GM21390 (cell line): ENCODE results near the gene RPL12.

Experiments used
- ATAC-seq: cut with Tn5 transposase; IDR thresholded peaks from one replicate; pipeline ENCODE4 v1.9.1; 2021; ENCODE audit not compliant: unreplicated experiment

The RPL12 gene

DNA sequence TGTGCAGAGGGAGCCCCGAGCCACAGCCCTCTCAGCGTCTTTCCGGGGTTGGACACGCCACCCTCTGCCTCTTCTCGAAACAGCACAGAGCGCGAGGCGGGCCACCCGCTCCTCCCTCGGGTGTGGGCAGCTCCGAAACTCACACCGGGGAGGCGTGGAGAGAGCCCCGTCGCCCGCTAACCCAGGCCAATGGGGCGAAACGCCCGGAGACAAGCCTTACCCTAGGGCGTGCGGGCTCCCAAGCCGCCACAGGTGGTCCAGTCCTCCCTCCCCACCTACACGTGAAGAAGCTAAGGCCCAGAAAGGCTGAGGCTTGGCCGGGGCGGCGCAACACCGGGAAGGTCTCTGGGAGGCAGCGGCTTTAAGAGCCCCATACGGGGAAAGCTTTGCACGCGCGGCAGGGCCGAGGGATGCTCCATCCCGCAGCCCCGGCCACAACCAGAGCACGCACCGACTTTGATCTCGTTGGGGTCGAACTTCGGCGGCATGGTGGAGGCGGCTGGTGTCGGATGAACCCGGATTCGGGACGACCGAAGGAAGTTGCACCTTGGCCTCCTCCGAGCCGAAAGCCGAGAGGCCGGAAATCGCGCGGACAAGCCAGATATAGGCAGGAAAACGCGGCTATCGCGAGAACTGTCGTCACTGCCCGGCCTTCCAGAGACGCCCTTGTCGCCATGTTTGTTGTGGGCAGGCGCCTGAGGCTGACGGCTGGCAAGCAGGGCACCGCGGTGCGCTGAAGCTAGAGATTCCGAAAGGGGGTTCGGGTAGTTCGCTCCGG lies at the start of gene RPL12, which contains the start of gene LRSAM1:
TSS of gene RPL12 (minus strand) at position 577 of the 778 bp plus-strand sequence. CDS start at position 488, 89 bp downstream.
TSS of gene LRSAM1 (plus strand) at position 681 of the 778 bp plus-strand sequence. CDS start 3,018 bp downstream, outside the sequence.
- ATAC-seq, result peak; percentile 58

DNA sequence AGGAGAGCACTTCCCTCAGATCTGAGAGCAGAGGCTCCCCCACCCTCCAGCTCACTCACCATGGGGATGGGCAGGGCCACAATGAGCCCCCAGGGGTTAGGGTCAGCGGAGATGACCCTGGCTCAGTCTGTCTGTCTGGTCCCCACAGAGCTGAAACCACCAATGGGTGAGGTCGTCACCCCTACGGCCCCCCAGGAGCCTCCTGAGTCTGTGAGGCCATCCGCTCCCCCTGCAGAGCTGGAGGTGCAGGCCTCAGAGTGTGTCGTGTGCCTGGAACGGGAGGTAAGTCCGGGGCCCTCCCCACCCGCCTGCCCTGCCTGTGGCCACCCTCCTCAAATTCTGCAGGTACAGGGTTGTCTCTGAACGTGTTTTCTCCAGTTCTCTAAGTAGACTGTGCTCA lies 49.7 kb upstream of the RPL12 start:
- ATAC-seq, result no peak

DNA sequence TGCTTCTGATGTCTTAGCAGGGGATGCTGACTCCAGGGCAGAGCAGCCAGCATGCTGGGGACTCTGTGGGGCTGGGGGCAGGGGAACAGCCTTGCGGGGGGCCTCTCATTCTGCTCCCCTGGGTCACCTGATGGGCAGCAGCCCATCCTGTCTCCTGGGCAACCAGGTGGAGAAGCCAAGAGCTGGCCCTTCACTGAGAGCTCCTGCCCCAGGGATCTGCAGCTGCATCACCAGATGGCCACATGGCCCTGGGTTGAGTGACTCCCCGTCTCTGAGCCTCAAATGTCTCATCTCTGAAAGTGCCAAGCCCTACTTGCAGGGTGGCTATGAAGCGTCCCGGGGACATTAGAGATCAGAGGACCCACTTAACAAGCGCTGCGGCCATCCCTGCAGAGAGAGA lies 49.2 kb upstream of the RPL12 start:
- no peak for ATAC-seq

DNA sequence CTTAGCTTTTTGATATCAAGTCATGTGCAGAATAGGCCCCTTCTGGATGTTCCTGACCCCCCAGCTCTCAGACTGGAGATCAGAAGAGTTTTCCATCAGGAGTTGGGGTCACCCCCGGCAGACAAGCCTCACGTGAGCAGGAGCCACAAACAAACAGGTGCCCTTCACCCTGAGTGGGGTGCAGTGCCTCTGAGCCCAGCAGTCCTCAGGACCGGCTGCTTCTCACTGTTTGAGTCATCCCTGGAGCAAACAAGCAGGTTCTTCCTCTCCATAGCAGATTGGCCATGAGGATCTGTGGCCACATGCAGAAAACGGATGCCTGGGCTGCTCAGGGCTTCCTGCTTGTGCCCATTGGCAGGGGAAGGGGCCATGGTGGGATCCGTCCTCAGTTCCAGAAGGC lies 47.1 kb upstream of the RPL12 start:
- ATAC-seq, result no peak

DNA sequence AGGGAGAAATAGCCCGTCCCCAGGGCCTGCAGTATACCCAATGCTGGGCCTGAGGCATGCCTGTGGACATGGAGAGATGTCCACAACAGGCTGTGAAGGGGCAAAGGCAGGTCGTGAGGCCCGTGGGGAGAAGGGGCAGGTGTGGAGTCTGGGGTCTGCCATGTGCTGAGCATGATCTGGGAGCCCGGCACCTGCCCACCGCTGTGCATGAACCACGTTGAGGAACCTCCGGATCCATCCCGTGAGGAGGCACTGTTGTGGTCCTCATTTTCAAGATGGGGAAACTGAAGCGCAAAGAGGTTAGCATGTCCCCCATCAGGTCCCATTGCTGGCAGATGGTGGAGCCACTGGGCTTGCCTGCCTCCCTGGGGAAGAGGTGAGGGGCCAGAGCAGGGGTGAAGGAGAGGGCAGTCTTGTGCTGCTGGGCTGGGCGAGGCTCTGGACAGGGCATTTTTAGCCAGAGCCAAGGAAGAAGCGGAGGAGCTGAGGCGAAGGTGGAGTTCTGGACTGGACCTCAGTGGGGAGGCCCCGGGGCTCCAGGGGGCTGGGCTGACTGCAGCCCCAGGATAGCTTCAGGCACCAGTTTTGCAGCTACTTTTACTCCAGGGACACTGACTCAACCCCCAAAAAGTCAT lies 46.6 kb upstream of the RPL12 start:
- no peak for ATAC-seq

DNA sequence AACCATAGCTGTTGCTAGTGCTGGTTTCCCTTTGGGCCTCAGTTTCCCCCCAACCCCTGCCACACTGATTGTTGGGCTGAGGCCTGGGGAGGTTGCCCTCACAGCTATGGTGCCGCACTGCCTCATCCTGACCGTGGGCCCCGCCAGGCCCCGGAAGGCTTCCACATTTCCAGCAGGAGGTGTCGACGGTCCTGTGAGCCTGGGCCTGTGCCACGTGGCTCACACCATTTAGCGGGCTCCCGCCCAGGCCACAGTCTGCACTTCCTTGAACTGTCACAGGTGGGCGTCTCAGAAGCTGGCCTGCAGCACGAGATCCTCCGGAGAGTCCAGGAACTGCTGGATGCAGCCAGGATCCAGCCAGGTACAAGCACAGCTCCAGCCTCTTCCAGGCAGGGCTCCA lies 45.8 kb upstream of the RPL12 start:
- no peak for ATAC-seq

DNA sequence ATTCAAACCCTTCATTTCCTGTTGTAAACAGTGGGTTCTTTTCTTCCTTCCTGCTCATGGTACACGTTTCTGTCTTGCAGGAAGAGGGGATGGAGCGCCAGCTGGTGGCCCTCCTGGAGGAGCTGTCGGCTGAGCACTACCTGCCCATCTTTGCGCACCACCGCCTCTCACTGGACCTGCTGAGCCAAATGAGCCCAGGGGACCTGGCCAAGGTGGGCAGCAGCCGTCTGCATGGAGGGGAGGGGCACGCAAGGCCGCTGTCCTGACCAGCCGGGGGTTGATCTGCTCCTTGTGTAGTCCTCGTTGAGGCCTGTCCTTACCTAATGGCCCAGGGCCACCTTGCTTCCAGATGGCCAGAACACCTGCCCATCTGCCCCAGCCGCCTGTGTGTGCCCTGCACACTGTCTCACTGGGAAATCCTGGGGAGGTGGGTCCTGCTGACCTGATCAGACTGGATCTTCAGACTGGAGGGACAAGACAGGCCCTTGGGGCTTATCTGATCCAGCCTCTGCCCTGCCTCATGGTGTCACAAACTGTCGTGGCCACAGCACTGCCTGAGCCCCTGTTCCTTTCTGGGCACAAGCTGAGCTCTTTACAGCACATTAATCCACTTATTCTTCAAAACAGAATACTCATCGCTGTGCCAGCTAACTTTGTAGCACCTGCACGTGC lies 44.8 kb upstream of the RPL12 start:
- no peak for ATAC-seq

DNA sequence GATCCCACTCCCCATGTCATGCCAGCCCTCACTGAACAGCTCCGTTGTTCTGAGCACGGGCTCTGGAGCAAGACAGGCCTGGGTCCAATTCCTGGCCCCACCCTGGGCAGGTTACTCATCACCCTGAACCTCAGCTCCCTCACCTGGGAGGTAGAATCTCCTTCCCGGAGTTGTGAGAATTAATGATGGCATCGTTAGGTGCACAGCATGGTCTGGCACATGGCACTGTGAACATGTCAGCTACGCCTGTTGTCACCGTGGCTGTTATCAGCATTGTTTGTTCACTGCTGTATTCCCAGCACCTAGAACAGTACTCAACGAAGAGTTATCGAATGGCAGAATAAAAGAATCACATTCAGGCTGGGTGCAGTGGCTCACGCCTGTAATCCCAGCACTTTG lies 43.1 kb upstream of the RPL12 start:
- no peak for ATAC-seq

DNA sequence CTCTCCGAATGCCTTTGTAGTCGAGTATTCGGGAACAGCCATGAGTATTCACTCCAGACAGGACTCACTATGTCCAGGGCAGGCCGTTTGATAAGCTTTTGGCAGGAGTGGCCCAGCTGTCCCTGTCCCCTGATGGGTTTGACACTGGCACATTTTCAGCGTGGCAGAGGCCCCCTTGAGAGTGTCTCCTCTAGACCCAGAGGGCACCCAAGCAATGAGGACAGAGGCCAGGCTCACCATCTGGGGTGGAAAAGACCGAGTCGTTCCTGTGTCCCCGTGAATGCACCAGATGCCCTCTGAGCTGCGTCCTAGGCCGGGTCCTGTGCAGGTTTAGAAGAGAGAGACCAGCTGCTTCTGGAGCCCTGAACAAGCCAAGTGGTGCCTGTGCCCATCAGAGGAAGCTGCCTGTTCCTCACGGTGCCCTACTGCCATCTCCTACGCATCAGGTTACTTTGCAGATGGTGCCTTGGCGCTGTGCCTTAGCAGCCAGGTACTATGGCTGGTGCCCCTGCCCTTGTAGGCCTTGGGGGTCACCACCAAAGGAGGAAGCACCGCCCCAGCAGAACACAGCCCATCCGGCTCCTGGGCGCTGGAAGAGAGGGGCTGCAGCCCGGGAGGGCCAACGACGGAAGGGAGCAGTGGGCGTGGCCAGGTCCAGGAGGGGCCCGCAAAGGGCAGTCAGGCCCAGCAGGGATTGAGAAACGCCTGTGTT lies 42.5 kb upstream of the RPL12 start:
- ATAC-seq, result no peak

DNA sequence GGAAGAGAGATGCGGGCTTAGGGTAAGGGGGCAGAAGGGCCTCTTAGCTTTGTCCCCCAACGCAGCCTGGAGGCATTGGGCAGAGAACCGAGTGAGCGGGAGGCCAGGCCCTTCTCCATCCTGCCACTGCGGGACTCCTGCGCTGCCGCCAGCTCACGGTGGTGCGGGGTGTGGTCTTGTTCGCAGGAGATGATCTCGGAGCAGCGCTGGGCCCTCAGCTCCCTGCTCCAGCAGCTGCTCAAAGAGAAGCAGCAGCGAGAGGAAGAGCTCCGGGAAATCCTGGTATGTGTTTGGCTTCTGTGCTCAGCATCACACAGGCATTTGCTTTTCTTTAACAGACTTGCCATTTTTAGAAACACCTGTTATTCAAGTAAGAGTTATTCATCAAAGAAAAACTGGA lies 41.4 kb upstream of the RPL12 start:
- ATAC-seq, result no peak

DNA sequence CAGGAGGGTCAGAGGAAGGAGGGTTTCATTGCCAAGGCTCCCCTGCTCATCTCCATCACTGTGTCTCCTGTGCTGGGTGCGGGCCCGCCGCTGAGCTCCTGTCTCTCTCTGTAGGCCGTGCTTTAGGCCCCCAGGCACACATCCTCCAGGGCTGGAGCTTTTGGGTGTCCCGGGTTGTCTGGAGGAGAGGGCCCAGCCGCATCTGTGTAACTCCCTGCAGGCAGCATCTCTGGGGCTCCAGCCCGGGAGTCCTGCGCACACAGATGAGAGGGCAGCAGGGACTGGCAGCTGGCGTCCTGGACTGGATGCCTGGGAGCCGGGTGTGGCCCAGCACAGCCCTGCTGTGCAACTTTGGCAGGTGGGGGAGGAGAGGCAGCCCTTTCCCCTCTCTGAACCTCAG lies 40.3 kb upstream of the RPL12 start:
- ATAC-seq, result no peak

DNA sequence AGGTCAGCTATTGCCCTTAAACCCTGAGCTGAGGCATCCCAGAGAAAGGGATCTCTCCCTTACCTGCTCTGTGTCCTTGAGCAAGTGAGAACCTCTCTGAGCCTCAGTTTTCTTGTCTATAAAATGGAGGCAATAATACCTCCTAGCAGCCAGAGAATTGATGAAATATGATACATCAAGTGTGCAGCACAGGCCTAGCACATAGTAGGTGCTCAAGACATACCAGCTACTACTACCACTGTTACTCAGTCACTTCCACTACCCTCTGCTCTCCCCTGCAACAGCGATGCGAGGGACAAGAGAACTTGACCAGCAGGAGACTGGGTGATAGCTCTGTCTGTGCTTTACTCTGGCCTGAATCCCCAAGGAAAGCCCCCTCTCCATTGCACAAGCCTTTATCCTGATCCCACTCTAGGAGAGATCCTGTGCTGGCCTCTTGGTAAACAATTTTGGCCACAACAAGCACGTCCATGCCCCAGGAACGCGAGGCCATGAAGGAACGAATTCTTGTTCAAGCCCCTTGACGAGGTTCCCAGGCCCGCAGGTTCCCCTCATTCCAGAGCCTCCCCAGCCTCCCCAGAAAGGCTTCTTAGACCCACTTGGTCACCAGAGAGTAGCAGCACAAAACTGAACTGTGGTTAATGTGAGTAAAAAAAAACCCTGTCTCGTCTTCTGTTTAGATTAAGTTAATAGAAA lies 39.5 kb upstream of the RPL12 start:
- no peak for ATAC-seq

DNA sequence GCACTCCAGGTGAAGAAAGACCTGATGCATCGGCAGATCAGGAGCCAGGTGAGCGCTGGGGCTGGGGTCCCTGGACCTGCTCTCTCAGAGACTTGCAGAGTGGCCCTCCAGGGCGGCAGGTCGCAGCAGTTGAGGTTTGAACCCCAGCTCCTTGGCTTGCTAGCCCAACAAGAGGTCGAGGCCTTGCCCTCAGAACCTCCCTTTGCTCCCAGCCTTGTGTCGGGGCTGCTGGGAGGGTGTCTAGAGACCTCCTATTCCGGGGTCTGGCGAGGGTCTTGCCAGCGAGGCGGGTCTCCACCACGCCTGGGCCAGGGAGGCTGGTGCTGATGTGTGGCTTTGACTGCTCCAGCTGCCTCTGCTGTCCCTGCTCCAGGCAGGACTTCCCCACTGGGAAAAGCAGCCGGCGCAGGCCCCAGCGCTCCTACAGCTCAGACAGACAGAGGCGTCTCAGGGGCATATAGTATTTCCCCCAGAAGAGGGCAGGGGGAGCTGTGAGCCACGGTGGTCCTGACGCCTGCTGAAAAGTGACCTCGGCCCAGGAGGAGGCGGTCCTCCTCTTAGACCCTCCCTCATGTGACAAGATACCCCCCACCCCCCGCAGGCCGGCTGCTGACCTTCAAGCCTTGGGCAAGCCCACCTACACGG lies 38.4 kb upstream of the RPL12 start:
- no peak for ATAC-seq

DNA sequence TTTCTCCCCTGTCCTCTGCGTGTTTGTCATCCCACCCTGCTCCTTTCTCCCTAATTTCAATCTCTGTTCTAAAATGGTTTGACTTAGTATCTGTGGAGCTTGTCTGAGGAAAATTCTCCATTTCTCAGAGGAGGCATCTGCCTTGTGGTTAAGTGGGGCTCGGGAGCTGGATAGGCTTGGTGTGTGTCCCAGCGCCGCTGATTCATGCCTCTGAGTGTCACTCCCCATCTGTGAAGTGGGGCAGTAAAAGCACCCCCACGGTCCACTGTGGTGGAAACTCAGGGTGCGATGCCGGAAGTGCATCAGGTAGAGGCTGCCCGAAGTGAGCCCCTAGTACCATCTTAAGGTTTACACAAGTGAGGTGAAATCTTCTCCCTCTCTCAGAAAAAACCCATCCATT lies 37.7 kb upstream of the RPL12 start:
- no peak for ATAC-seq

DNA sequence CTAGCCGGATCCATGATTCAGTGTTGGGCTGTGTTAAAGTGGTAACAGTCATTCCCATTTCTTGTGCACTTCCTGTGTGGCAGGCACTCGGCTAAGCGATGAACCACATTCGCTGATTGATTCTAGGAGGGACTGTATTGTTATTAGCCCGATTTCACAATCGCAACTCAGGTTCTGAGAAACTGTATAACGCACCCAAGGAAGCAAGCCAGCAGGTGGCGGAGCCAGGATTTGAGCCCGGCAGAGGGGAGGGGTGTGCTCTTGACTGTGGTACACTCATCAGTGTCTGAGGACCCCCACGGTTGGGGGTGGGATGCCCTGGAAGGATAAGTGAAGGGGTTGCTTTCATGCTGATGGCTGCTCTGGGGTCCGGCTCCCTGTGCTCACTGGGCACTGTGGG lies 34.8 kb upstream of the RPL12 start:
- ATAC-seq, result no peak

DNA sequence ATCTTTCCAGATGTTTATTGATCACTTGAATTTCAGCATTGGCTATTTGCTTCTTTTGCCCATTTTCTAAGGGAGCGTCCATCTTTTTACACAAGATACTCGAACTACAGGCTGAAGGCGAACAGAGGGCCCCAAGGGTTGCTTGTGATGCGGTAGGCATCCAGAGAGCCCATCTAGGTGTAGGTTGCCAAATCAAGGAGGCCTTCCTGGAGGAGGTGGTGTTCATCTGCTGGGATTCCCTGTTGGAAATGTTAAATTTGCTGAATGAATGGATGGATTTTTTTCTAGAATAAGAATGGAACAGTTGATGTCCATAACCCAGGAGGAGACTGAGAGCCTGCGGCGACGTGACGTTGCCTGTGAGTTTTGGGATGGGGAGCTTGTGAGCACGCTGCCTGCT lies 31.5 kb upstream of the RPL12 start:
- ATAC-seq, result no peak

DNA sequence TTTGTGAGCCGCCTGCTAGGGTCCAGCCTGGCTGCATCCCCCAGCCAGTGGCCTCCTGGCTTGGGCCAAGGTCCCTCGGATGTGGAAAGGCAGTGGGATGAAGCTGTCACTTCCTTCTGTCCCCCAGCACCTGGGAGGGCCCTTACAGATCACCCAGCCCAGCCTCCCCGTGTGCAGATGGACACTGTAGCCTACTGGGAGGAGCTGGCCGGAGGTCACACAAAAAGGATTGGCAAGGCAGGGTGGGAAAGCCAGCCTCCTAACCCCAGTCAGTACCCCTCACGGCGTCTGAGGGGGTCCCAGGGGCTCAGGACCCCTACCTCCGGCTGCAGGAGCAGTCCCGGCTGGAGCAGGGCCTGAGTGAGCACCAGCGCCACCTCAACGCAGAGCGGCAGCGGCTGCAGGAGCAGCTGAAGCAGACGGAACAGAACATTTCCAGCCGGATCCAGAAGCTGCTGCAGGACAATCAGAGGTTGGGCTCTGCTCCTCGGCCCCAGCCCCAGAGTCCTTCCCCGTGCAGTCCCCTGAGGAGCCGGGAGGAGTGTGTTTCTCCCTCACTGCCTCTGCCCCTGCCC lies 28.4 kb upstream of the RPL12 start:
- ATAC-seq, result no peak

DNA sequence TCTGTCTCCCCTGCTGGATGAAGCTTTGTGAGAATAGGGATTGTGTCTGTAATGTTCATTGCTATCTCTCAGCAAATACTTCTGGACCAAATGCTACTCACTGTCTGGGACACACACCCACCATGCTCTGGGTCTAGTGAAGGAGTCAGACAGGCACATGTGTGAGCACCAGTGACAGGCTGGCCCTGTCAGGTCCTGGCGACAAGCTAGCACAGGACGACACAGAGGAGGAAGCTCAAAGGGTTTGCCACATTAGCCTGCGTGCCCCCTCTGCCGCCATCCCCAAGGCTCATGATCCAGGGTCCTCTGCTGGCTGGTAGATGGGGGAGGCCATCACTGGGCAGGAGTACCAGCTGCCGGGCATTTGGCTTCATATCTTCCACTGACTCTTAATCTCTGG lies 23.4 kb upstream of the RPL12 start:
- ATAC-seq, result no peak

DNA sequence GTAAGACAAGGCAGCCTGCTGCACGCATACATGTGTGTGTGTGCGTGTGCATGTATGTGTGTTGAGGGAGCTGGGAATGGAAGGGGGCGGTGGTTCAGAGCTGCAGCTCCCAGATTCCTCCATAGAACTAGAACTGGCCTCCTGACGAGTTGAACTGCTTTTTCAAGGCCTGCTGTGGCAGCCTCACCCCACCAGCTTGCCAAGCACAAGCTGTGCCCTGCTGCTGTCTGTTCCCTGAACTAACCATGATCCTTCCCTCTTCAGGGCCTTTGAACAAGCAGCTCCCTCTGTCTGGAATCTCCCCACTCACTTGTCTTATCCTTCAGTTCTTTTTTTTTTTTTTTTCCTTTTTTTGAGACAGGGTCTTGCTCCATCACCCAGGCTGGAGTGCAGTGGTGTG lies 22.7 kb upstream of the RPL12 start:
- ATAC-seq, result no peak

DNA sequence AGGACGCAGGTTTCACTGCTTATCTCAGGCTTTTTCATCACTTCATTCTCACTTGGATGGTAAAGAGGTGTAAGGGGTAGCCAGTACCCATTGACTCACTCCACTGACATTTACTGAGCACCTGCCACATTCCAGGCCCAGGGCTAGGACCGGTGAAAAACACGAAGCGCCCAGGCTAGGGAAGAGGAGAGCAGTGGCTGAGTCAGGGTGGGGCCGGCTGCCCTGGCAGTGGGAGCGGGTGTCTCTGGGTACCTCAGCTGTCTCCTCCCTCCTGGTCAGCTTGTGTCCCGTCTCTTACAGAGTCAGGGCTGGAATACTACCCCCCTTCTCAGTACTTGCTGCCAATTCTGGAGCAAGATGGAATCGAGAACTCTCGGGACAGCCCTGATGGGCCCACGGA lies 22.3 kb upstream of the RPL12 start:
- no peak for ATAC-seq
